Esophagus squamous epithelium (tissue), 5 donors: ENCODE results near the gene GPATCH4. TPM values are rescaled to one million over a fixed set of nuclear protein-coding genes. Genes with fewer than 3 reads are reported as not detected.
A peak's percentile ranks its signal among the peaks of the same experiment; 100 is the strongest.

Experiments
- DNase-seq: peaks from one replicate; lab custom pipeline; 2025; lab: John Stamatoyannopoulos, UW
- H3K27ac ChIP-seq, 4 donors: fragments of 200-600 bp; sonication (generic); one replicate each; pipeline ENCODE4 v1.5.1; 2016 to 2019; ENCODE audit warnings: mild to moderate bottlenecking in 1 of 4
- H3K27me3 ChIP-seq, 4 donors: fragments of 200-600 bp; sonication (generic); 1 replicate in 3 of 4; 2 replicates in 1 of 4; pipeline versions ENCODE4 v1.5.1 to v1.6.0; 2017 to 2021; ENCODE audit warnings: antibody characterized with exemption in 1 of 4
- H3K36me3 ChIP-seq, 3 donors: fragments of 200-600 bp; sonication (generic); one replicate each; pipeline ENCODE4 v1.5.1; 2016 to 2019
- H3K4me1 ChIP-seq, 3 donors: fragments of 200-600 bp; sonication (generic); one replicate each; pipeline ENCODE4 v1.5.1; 2017 to 2019
- H3K4me3 ChIP-seq, 4 donors: fragments of 200-600 bp; sonication (generic); 1 replicate in 3 of 4; 2 replicates in 1 of 4; pipeline ENCODE4 v1.5.1; 2016 to 2019; ENCODE audit warnings: mild to moderate bottlenecking in 2 of 4, moderate library complexity in 1 of 4
- H3K9me3 ChIP-seq, 3 donors: fragments of 200-600 bp; sonication (generic); one replicate each; pipeline ENCODE4 v1.5.1; 2016 to 2019
- POLR2A ChIP-seq, 4 donors: fragments of 450-650 bp; IDR thresholded peaks; one replicate each; pipeline ENCODE4 v1.6.1; 2017; ENCODE audit warnings: antibody characterized with exemption in 4 of 4, mild to moderate bottlenecking in 4 of 4, moderate library complexity in 3 of 4
- WGBS, 2 donors: methylation state at CpG; one replicate each; pipeline ENCODE4 v1.1.5; 2018; 5-methylcytosine and 5-hydroxymethylcytosine counted together
- intact Hi-C: fragments of 100-400 bp; cut with DNase I; formaldehyde crosslinking; loops from one replicate; pipeline ENCODE4 v1.15.0; 2022
- total RNA-seq, 4 donors: library from RNA; depleted of rRNA; stranded (reverse); fragments of >200 nt; gene quantifications; one replicate each; pipeline ENCODE4 v1.1.0, GENCODE V29; 2016
- TF ChIP-seq, protein P1 (sequence below), 6 experiments: fragments of 450-650 bp in 4 of 6; fragments of 200-600 bp in 2 of 6; sonication (generic) in 2 of 6; IDR thresholded peaks; one replicate each; pipeline ENCODE4 v1.5.1; 2016 to 2019; ENCODE audit warnings: antibody characterized with exemption in 6 of 6, mild to moderate bottlenecking in 4 of 6, moderate library complexity in 4 of 6
- donor health status: DM: yes; HTN: yes; CAD: no.

GPATCH4 gene
- total RNA-seq, 4 donors from 2014 or later, result 14.0 to 41.8 (median 25.0) TPM

DNA sequence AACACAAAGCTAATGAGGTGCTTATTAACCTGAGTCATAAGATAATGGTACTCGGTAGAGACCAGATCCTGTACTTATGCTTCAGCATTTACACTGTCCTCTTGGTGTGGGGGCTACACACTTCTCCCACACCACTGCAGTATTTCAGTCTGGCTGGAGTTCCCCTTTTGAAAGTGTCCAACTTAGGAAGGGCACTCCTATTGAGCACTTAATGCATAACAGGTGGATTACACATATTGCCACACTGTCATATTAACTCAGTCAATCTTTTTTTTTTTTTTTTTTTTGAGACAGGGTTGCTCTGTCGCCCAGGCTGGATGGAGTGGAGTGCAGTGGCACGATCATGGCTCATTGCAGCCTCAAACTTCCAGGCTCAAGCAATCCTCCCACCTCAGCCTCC, 1.5 kb downstream of the GPATCH4 start:
- Histone ChIP-seq H3K27ac (no peak overlapping the region), H3K9me3 (no peaks in the 10 kb centered on the region), H3K27me3 (no peaks in the 10 kb centered on the region), H3K36me3 (peaks cover 7 to 49% (median 9%) of the 10 kb centered on the region in 3 donors), H3K4me3 (no peak overlapping the region), H3K4me1 (peaks cover 17 to 31% (median 25%) of the 10 kb centered on the region in 3 donors)
- intact Hi-C loops, result loop anchor here (5.0 kb wide), 1 partner anchor 143 kb away; no protein-coding TSS in a partner anchor
- 43 to 52% methylated on average over 2 to 3 of the region's 3 CpGs for WGBS, 2 donors
- DNase-seq, result no peak
- TF ChIP-seq, protein P1, sequence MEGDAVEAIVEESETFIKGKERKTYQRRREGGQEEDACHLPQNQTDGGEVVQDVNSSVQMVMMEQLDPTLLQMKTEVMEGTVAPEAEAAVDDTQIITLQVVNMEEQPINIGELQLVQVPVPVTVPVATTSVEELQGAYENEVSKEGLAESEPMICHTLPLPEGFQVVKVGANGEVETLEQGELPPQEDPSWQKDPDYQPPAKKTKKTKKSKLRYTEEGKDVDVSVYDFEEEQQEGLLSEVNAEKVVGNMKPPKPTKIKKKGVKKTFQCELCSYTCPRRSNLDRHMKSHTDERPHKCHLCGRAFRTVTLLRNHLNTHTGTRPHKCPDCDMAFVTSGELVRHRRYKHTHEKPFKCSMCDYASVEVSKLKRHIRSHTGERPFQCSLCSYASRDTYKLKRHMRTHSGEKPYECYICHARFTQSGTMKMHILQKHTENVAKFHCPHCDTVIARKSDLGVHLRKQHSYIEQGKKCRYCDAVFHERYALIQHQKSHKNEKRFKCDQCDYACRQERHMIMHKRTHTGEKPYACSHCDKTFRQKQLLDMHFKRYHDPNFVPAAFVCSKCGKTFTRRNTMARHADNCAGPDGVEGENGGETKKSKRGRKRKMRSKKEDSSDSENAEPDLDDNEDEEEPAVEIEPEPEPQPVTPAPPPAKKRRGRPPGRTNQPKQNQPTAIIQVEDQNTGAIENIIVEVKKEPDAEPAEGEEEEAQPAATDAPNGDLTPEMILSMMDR (IDR thresholded peaks at IDR 0.05), result peak in 2 of 6 experiments; percentile 8 to 49
- no peak for TF ChIP-seq POLR2A (IDR thresholded peaks at IDR 0.05)

DNA sequence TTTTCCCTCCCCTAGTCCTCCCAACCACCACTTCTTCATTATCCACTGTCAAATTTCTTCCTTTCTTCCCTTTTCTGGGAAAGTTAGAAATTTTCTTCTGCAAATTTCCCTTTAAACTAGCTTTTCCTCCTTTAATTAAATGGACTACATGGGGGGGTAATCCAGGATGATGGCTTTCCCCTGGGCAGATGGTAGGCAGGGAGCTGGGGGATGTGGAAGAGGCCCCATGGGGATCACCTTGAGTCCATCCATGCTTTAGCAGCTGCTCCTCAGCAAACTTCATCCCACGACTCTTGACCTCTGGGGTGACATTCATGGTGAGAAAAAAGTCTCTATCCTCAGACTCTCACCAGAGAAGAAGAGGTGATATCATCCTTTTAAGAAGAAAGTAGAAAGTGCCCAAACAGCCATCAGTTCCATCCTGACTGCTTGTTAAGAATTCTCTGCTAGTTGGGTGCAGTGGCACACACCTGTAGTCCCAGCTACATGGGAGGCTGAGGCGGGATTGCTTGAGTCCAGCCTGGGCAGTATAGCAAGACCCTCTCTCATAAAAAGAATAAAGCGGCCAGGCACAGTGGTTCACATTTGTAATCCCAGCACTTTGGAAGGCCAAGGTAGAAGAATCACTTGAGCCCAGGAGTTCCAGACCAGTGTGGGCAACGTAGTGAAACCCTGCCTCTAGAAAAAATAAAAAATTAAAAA, 2.4 kb downstream of the GPATCH4 start:
- Histone ChIP-seq H3K36me3 (peaks cover 7 to 58% (median 9%) of the 10 kb centered on the region in 3 donors), H3K9me3 (no peaks in the 10 kb centered on the region), H3K27me3 (no peaks in the 10 kb centered on the region), H3K4me3 (no peak overlapping the region), H3K4me1 (peaks cover 17 to 31% (median 25%) of the 10 kb centered on the region in 3 donors), H3K27ac (no peak overlapping the region)
- DNase-seq, result no peak
- TF ChIP-seq, protein P1 (IDR thresholded peaks at IDR 0.05), result no peak
- TF ChIP-seq POLR2A (IDR thresholded peaks at IDR 0.05), result no peak
- intact Hi-C loops, result no loop called here
- WGBS, 2 donors, result 71 to 95% methylated on average over 2 to 3 of the region's 4 CpGs

DNA sequence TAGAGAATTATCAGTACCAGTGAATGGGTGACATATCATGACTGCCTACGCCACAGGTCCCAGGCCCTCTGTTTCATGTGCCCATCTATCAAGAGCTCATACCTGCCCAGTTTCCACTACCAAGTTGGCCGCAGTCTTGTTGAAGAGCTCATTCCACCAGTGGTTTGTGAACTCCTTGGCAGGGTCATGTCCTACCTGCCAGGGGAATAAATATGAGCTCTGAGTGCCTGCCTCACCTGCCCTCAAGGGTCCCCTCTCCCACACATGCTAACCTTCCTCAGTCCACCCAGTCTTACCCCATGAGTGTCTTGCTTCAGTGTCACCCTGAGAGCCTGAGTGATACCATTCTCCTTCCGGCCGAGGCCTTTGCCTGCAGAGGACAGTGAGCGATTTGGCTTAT, 3.2 kb downstream of the GPATCH4 start:
- Histone ChIP-seq H3K27me3 (no peaks in the 10 kb centered on the region), H3K9me3 (no peaks in the 10 kb centered on the region), H3K36me3 (peaks cover 7 to 65% (median 9%) of the 10 kb centered on the region in 3 donors), H3K4me3 (no peak overlapping the region), H3K27ac (no peak overlapping the region), H3K4me1 (peaks cover 17 to 33% (median 25%) of the 10 kb centered on the region in 3 donors)
- DNase-seq, result no peak
- TF ChIP-seq POLR2A (IDR thresholded peaks at IDR 0.05), result no peak
- intact Hi-C loops, result no loop called here
- WGBS, 2 donors, result 83 to 85% methylated on average over 3 to 5 of the region's 5 CpGs

DNA sequence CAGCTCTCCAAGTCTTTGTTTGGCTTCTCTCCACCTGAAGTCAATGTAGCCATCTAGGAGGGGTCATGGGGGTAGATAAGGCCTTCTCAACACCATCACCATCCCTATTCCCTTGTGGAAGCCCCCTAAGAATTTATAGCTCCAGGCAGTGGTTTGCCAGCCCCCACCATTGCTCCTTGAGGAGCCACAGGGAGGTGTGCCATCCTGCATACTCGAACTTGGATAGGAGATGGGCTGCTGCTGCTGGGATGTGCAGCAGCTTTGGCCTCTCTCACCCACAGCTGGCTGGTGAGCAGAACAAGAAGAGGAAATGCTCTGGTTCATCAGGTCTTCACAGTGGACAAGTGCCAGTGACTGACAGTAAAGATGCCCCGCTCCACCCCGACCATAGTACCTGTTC, 4.9 kb downstream of the GPATCH4 start:
- DNase-seq, result no peak
- TF ChIP-seq POLR2A (IDR thresholded peaks at IDR 0.05), result no peak
- TF ChIP-seq, protein P1 (IDR thresholded peaks at IDR 0.05), result no peak
- Histone ChIP-seq H3K4me1 (peaks cover 16 to 30% (median 24%) of the 10 kb centered on the region in 3 donors), H3K27me3 (no peaks in the 10 kb centered on the region), H3K27ac (no peak overlapping the region), H3K36me3 (peaks cover 7 to 70% (median 9%) of the 10 kb centered on the region in 3 donors), H3K4me3 (no peak overlapping the region), H3K9me3 (no peaks in the 10 kb centered on the region)
- intact Hi-C loops, result no loop called here
- WGBS, 2 donors, result 95% methylated on average over 2 of the region's 3 CpGs; no CpG with 5 or more reads in 1 of the 2 donors

DNA sequence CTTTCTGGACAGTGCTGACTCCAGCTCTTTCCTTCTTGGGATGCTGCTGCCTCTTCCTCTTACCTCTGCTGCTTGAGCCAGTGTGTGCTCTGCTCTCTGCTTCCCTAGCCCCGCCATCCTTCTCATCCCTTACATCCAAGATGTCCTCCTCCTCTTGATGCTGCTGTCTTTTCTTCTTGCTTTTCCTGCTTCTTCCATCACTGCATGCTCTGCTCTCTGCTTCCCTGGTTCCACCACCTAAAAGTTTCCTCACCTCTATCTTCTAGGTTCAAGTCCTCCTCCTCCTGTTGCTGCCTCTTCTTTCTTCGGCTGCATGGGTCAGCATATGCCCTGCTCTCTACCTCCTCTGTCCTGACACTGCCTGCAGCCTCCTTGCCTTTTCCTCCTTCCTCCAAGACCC, 6.3 kb downstream of the GPATCH4 start:
- H3K27ac ChIP-seq, result no peak overlapping the region
- no peak for DNase-seq
- TF ChIP-seq POLR2A (IDR thresholded peaks at IDR 0.05), result no peak
- no peaks in the 10 kb centered on the region for H3K9me3 ChIP-seq
- intact Hi-C loops, result no loop called here
- H3K4me3 ChIP-seq, result no peak overlapping the region
- H3K27me3 ChIP-seq, result no peaks in the 10 kb centered on the region
- peaks cover 6 to 30% (median 20%) of the 10 kb centered on the region in 3 donors for H3K4me1 ChIP-seq
- 78 to 83% methylated on average over 2 of the region's 2 CpGs for WGBS, 2 donors
- peaks cover 7 to 70% (median 9%) of the 10 kb centered on the region in 3 donors for H3K36me3 ChIP-seq

DNA sequence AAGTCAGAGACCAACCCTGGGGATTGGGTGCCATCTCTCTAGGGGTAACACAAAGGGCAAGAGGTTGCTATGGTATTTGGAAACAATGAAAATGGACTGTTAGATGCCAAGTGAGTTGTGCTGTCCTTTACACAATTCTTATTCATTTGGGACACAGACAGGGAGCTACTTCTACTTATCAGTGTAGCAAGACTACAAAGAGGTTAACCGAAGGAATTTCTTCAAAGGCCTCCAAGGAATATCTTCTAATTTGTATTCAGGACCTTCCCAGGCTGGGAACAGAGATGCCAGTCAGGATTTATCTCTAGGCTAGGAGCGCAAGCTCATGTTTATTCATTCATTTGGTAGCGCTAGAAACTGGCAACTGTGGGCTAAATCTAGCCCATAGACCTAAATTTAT, 7.1 kb downstream of the GPATCH4 start:
- Histone ChIP-seq H3K4me3 (no peak overlapping the region), H3K9me3 (no peaks in the 10 kb centered on the region), H3K36me3 (peaks cover 7 to 65% (median 9%) of the 10 kb centered on the region in 3 donors), H3K4me1 (peaks cover 5 to 24% (median 15%) of the 10 kb centered on the region in 3 donors), H3K27me3 (no peaks in the 10 kb centered on the region), H3K27ac (no peak overlapping the region)
- no peak for DNase-seq
- WGBS, 2 donors, result 70 to 79% methylated on average over 3 of the region's 3 CpGs
- TF ChIP-seq, protein P1 (IDR thresholded peaks at IDR 0.05), result no peak
- no peak for TF ChIP-seq POLR2A (IDR thresholded peaks at IDR 0.05)
- intact Hi-C loops, result no loop called here
